Measurements from ENCODE around the gene MUL1.
"Not testable (repeated sequence)": the region's sequence is repeated elsewhere in the genome, so short reads cannot be mapped to it uniquely, and the experiment has no call there.

Gene MUL1

DNA sequence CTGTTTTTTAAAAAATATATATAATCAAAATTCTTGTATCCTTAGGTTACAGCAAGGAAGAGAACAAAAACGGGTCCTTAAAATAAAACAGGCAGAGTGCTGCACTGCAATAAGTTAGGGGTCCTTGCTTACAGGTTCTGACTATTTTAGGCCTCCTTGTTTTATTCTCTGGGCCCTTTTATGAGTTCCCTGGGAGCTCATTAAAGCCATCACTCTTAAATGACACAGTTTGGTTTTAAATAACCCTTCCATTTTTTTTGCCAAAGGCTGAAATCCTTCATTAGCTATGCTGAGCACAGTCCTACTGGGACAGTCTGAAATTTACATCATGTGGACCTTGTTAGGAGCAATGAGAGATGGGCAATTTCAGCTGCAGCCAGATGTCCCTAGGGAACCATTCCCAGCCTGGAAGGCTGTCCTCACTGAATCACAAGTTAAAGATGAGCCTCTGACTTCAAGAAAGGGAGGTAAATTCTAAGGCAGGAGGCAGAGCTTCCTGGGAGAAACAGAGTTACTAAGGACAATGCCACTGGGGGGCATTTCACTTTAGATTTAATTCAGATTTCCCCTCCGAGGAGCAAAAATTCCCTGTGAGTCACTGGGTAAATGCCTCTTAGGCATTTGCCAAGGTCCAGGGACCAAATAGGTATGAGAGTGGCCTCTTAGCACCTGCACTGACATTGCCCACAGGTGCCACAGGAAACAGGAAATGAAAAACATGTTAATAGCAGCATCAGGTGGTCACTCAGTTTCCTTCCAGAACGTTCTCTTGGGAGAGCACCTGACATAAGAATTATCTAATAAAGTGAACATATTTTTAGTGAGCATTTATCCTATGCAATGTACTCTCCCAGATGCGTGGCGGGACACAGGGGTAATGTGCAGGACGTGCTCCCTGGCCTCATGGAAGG lies 3.8 kb upstream of the MUL1 start:
- DNase-seq, result no peak

- no peak for DNase-seq
Measured at GRCh38 chr1:20508411-20508771, 440 bp upstream of the MUL1 start.

DNA sequence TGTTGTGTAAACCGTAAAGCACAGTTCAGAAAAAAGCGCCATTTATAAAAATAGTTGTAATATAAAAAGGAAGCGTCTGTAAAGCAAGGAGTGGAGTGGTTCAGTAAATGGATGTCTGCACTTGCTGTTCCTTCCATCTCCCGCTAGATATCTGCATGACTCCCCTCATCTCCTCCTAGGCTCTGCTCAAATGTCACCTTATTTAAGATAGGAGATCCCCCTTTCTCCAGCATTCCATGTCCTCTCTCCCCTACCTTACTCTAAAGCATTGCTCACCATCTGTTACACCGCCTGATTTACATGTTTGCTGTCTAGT lies 745 bp downstream of the MUL1 start:
- DNase-seq, result no peak

GRCh38 chr1:20505488-20505887 lies 2.5 kb downstream of the MUL1 start:
- DNase-seq, result no peak

GRCh38 chr1:20500716-20501115 lies 7.2 kb downstream of the MUL1 start:
- DNase-seq, result no peak

DNA sequence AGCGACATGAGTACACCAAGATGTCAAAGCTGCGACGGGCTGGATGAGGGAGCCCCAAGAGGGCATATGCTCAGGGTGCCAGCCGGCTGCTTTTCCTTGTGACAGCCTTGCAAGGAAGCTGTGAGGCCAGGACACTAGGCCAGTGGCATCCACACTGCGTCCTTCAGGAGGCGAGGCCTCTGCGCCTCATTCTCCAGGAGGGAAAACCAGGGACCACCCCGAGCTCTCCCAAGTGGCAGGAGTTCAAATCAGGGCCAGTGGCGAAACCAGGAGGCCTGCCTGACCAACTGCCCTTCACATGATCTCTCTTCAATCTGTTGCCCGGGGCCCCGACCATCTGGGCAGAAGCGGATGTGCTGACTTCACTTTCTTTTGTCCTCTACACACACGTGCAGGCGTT lies 8.2 kb downstream of the MUL1 start:
- no peak for DNase-seq

DNA sequence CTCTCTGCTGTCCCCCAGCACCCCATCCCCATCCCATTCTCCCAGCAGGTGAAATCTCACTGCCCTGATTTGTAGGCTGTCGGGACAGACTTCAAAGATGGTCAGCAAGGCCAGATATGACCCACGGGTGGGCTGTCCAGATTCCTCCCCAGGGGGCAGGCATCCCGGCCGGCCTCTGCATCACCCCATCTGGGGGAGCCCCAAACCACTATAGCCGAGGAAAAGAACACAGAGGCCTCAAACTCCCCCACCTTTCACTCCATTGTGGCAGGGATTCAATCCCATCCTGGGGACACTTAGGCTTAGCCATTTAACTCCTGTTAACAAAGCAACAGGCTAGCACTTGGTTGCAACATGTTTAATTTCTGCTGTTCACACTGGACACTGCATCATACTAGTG lies 8.8 kb downstream of the MUL1 start:
- DNase-seq, result no peak

DNA sequence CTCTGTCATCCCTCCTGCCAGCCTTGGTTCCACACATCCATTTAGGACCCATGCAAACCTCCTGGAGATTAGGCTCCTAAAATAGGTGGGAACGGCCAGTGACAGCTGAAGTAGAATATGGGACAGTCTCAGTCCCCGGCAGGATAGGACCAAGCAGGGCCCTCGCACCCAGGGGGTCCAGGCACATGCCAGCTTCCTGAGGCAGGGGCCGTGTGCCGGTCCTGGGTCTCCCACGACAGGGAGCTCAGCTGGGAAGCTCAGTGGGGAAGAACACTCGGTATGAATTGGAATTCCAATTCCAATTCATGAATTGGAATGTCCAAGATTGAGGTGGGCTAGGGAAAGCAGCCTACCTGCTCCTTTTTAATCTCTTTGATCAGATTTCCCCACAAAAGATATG lies 9.8 kb downstream of the MUL1 start:
- DNase-seq, result no peak

- DNase-seq, result no peak
Measured at GRCh38 chr1:20497506-20497905, 10.4 kb downstream of the MUL1 start.

- DNase-seq, result not testable (repeated sequence)
Measured at GRCh38 chr1:20496725-20497383, 11.1 kb downstream of the MUL1 start.

GRCh38 chr1:20496241-20496661 lies 11.7 kb downstream of the MUL1 start:
- no peak for DNase-seq

GRCh38 chr1:20495661-20496060 lies 12.3 kb downstream of the MUL1 start:
- no peak for DNase-seq

- DNase-seq, result no peak
Measured at GRCh38 chr1:20494609-20495311, 13.2 kb downstream of the MUL1 start.

- peak; percentile 70 to 77 for DNase-seq
Measured at GRCh38 chr1:20493839-20494608, 13.9 kb downstream of the MUL1 start.

DNA sequence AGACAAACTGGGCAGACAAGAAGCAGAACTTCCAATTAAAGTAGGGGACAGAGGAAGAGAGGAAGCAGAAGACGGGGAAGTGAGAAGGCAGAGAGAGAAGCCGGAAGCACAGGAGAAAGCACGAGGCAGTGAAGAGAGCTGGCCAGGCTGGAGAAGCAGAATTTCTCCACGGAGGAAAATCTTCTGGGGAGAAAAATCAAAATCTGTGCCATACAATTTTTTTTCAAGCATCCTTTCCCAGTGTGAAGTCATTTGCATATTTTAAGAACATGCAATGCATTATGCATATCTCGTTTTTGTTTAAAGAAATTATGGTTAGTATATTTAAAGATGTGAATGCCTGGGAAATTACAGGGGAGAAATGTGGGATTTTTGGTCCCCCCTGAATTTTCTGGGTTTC lies 14.6 kb downstream of the MUL1 start:
- no peak for DNase-seq

- no peak for DNase-seq
Measured at GRCh38 chr1:20492751-20493150, 15.2 kb downstream of the MUL1 start.

DNA sequence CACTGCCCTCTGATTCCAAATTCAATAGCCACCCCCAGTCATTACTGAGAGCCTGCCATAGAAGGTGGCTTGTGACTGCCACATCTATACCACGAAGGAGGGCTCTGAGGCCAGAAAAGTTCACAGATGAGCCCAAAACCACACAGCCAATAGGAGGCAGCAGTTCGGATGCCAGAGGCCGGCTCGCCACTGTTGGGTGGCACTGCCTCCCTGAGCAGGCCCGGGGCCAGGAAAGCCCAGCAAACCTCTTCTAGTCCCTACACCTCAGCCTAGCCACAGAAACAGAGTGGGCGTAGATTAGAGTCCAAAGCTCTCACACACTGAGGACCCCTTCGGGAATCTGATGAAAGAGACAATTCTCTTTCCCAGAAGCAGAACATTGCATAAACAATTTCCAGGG lies 16.1 kb downstream of the MUL1 start:
- DNase-seq, result no peak

- no peak for DNase-seq
Measured at GRCh38 chr1:20491178-20491577, 16.8 kb downstream of the MUL1 start.

DNA sequence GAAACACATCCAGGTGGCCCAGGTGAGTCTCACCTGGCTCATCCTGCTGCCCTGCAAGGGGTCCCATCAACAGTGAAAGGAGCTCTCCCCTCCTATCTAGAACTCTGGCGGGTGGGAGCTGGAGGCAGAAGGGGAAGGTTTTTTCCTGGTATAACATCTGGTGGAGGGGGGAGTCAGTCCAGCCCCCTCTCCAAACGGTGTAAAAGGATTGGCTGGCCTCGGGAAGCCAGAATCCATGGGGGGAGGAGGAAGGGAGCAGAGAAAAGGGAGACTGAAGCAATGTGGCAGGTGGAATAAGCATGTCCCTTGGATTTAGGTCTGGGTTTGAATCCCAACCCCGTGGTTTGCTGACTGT lies 20.7 kb downstream of the MUL1 start:
- DNase-seq, result no peak

DNA sequence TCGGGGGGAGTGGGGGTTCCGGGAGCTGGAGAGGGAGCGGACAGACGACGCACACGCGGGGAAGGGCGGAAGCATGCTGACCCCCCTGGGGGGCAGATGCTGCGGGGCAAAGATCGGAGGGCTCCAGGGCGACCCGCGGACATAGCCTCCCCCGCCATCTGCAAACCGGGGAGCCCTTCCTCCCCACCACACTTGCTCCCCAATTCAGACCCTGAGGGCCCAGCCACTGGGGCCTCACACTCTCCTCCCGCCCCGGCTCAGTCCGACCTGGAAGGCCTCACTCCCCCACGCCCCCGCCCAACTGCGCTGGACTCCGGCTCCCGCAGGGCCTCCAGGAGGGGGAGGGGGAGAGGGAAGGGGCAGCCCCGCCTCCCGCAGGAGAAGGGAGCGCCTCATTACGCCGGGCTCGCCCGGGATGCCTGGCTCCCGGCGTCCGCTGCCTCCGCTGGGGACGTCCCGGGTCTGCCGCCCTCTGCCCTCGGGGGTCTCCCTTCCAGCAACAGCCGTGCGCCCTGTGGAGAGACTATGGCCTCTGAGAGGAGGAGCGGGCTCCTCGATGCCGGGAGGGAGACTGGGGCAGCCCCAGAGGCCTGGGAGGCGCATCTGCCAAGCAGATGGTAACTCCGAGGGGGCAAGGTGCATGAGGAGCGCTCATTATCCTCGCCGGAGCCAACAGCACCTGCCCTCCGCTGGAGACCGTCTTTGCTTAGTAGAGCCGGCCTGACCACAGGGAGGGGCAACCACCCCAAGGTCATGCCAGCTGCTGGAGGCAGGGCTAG lies 21.3 kb downstream of the MUL1 start:
- DNase-seq, result no peak

GRCh38 chr1:20485527-20486456 lies 22.2 kb downstream of the MUL1 start, which contains the start of gene CAMK2N1:
TSS of gene CAMK2N1 (minus strand) at chr1:20486210. CDS start at chr1:20485379, 831 bp downstream.
- DNase-seq, result peak; percentile 60 to 64

Data from stimulated activated CD4-positive, alpha-beta T cell treated with anti-CD3 and anti-CD28 coated beads, Interleukin-4, amount 100 ng/mL, for 4 hours (primary cell).